Upper lobe of right lung (tissue), 1 donor: ENCODE data around the gene PSD. TPM values are rescaled to one million over a fixed set of nuclear protein-coding genes. Genes with fewer than 3 reads are reported as not detected.

Experiments used
- ATAC-seq: fragments of 200-7000 bp; cut with Tn5 transposase; one replicate; pipeline ENCODE4 v1.9.1; 2020; ENCODE audit warnings: mild to moderate bottlenecking, moderate library complexity
- DNase-seq: peaks from one replicate; pipeline ENCODE4 v3.0.0-alpha.2; 2020
- H3K27ac ChIP-seq: fragments of 200-600 bp; one replicate; pipeline ENCODE4 v1.8.0; 2022
- H3K27me3 ChIP-seq: fragments of 200-600 bp; one replicate; pipeline ENCODE4 v1.8.0; 2022; ENCODE audit warnings: mild to moderate bottlenecking
- H3K36me3 ChIP-seq: fragments of 200-600 bp; one replicate; pipeline ENCODE4 v1.8.0; 2022
- H3K4me1 ChIP-seq: fragments of 200-600 bp; one replicate; pipeline ENCODE4 v1.8.0; 2022
- H3K4me3 ChIP-seq: fragments of 200-600 bp; one replicate; pipeline ENCODE4 v1.8.0; 2022; ENCODE audit warnings: mild to moderate bottlenecking
- H3K9me3 ChIP-seq: fragments of 200-600 bp; one replicate; pipeline ENCODE4 v1.8.0; 2022
- intact Hi-C: fragments of 100-400 bp; cut with DNase I; formaldehyde crosslinking; loops from one replicate; pipeline ENCODE4 v1.11.0; 2022
- total RNA-seq: library from RNA; stranded (reverse); fragmentation: NEBNext Ultra II Directional; extraction: Animal tissue kit (Norgen Biotek cat#: 25700); gene quantifications from one replicate; pipeline ENCODE4 v1.2.1, GENCODE V29; 2021
- TF ChIP-seq, protein P1 (sequence below): fragments of 200-600 bp; IDR thresholded peaks from one replicate; pipeline ENCODE4 v1.8.0; 2022; ENCODE audit warnings: antibody characterized with exemption
- donor health status: DM: no; HTN: yes; CAD: no; lungs with severe emphysema.

PSD gene
- total RNA-seq, 1 donor from 2014 or later: 3.5 TPM

DNA sequence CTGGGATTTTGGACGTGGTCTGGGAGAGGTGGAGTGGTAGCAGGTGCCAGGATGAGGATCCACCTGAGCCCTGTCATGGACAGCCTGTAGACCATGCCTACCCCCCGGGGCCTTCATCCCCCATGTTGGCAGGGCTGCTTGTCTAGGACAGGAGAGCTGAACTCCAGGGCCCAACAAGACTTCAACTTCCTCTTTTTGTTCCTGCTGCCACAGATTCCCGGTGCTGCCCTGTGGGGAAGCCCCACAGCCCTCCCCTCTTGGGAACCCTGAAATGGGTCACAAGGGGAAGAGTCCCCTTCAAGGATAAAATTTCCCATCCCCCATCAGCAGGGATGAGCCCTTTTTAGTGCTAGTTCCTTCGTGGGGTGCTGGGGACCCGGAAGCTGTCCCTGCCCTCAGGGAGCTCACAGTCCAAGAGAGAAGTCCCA is 15.0 kb upstream of the PSD start:
- TF ChIP-seq, protein P1, sequence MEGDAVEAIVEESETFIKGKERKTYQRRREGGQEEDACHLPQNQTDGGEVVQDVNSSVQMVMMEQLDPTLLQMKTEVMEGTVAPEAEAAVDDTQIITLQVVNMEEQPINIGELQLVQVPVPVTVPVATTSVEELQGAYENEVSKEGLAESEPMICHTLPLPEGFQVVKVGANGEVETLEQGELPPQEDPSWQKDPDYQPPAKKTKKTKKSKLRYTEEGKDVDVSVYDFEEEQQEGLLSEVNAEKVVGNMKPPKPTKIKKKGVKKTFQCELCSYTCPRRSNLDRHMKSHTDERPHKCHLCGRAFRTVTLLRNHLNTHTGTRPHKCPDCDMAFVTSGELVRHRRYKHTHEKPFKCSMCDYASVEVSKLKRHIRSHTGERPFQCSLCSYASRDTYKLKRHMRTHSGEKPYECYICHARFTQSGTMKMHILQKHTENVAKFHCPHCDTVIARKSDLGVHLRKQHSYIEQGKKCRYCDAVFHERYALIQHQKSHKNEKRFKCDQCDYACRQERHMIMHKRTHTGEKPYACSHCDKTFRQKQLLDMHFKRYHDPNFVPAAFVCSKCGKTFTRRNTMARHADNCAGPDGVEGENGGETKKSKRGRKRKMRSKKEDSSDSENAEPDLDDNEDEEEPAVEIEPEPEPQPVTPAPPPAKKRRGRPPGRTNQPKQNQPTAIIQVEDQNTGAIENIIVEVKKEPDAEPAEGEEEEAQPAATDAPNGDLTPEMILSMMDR: no peak
- no peak for ATAC-seq
- Histone ChIP-seq H3K4me3 (no peak overlapping the region), H3K36me3 (no peaks in the 10 kb centered on the region), H3K27ac (no peak overlapping the region), H3K27me3 (no peaks in the 10 kb centered on the region), H3K4me1 (peaks cover 26% of the 10 kb centered on the region), H3K9me3 (no peaks in the 10 kb centered on the region)
- intact Hi-C loops: no loop called here
- no peak for DNase-seq

DNA sequence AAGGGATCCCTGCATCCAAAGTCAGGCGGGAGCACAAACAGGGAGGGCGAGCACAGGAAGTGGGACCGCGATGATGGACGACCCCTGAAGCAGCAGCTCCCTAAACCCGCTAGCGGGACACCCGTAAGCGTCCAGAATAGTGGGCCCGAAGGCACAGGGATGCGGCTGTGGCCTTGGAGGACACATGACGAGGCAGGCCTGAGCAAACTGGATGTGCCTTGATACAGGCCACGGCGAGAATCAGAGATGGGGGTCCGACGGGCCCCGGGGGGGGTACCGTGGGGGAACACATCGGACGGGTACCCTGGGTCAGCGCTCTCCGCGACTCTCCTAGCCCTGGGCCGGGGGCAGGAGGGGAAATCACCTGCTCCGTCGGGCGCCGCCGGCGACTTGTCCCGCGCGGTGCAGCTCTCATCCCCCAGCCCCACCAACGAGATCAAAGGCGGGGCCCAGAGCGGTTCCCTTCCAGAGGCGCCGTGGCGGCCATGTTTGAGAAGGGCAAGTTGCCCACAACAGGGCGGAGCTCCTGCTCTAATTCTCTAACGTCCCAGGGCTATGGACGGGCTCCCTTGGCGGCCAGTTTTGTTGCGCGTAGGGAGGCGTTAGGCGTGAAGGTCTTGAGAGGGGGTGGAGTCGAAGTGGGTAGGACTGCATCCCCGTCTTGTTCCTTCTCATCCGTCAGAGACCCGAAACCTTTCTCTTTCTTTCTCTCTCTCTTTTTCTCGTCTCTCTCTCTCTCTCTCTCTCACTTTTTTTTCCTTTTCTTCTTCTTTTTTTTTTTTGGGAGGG is 13.8 kb upstream of the PSD start, which contains the start of gene CUEDC2:
Gene CUEDC2, minus strand, starts transcription at position 413 of the 789 bp plus-strand sequence. CDS start 7,386 bp downstream, outside the sequence.
- intact Hi-C loops: no loop called here
- TF ChIP-seq, protein P1: no peak
- ATAC-seq: peak; percentile 95

DNA sequence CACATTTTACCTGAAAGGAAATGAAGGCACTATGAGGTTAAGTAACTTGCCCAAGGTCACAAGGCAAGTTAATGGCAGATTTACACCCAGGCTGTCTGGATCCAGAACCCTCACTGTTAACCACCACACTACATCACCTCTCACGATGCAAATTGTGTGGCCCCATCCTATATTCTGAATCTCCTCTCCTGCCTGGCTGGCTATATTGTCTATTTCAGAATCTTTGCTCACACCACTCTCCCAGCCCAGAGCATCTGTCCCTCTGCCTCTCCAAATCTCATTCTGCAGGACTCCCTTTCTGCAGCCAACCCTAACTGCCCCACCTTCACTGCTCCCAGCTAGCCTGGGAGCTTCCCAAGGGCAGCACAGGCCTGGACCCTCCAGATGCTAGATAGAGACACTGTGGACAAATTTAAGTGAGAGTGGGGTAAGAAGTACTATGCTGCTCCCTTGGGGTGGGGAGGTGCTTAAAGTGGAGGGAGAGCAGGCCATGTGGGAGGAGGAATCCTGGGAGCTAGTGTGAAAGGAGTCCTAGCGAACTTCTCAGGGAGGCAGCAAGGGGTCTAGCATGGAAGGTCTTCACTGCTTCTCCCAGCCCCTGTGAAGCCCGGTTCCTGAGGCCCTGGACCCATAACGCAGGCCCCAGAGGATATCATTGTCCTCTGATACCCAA is 13.0 kb upstream of the PSD start:
- TF ChIP-seq, protein P1: no peak
- Histone ChIP-seq H3K27ac (no peak overlapping the region), H3K4me3 (peak overlapping the region; percentile 65), H3K27me3 (no peaks in the 10 kb centered on the region), H3K4me1 (peaks cover 26% of the 10 kb centered on the region), H3K9me3 (no peaks in the 10 kb centered on the region), H3K36me3 (no peaks in the 10 kb centered on the region)
- no peak for DNase-seq
- intact Hi-C loops: no loop called here
- no peak for ATAC-seq

More for the DNA sequence above, 13.8 kb upstream of the PSD start, which contains the start of gene CUEDC2:
- Histone ChIP-seq H3K27ac (peak within 1 kb of the TSS; percentile 73), H3K27me3 (no peaks in the 10 kb centered on the region), H3K36me3 (no peaks in the 10 kb centered on the region), H3K4me3 (peak within 1 kb of the TSS; percentile 65), H3K9me3 (no peaks in the 10 kb centered on the region), H3K4me1 (peaks cover 26% of the 10 kb centered on the region)
- peak; percentile 98 for DNase-seq

DNA sequence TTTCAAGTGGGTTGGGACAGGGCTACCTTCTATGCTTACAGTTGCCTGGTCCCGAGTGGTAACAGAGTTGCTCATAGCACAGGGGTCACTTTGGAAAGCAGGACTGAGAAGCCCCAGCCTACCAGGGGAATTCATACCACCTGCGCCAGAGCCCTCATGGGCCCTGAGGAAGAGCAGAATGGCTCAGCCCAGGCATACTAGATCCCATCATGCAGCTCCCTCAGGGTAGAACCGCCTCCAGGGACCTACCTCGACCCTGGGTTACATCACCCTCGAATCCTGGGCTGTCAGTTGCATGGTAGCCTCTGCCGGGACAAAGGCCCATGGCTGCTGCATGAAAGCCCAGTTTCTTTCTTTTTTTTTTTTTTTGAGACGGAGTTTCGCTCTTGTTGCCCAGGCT is 10.9 kb upstream of the PSD start:
- Histone ChIP-seq H3K27ac (no peak overlapping the region), H3K9me3 (no peaks in the 10 kb centered on the region), H3K27me3 (no peaks in the 10 kb centered on the region), H3K4me3 (no peak overlapping the region), H3K4me1 (peaks cover 18% of the 10 kb centered on the region), H3K36me3 (peaks cover 6% of the 10 kb centered on the region)
- no peak for DNase-seq
- intact Hi-C loops: no loop called here
- TF ChIP-seq, protein P1: no peak
- no peak for ATAC-seq

DNA sequence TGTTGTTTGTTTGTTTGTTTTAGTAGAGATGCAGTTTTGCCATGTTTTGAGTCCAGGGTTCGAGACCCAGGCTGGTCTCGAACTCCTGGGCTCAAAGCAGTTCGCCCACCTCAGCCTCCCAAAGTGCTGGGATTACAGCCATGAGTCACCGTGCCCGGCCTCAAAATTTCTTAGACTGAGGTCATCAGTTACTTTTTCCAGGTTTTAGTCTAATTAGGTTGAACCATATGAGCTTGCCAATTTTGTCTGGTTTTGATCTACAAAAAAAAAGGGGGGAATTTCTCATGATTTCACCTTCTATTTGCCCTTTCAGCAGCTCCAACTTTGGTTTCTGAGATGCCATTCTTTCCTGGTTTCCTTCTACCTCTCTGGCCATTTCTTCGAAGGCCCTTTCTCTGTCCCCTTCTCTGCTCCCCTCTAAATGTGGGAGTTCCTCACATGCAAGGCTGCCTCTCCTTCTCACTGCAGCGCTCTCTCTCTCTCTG is 8.3 kb upstream of the PSD start:
- H3K4me1 ChIP-seq: peaks cover 23% of the 10 kb centered on the region
- intact Hi-C loops: no loop called here
- no peak overlapping the region for H3K27ac ChIP-seq
- no peak overlapping the region for H3K4me3 ChIP-seq
- ATAC-seq: no peak
- H3K9me3 ChIP-seq: no peaks in the 10 kb centered on the region
- DNase-seq: no peak
- H3K27me3 ChIP-seq: no peaks in the 10 kb centered on the region
- H3K36me3 ChIP-seq: peaks cover 21% of the 10 kb centered on the region
- TF ChIP-seq, protein P1: no peak
